Measurements from ENCODE around the gene ZNF699.

DNA sequence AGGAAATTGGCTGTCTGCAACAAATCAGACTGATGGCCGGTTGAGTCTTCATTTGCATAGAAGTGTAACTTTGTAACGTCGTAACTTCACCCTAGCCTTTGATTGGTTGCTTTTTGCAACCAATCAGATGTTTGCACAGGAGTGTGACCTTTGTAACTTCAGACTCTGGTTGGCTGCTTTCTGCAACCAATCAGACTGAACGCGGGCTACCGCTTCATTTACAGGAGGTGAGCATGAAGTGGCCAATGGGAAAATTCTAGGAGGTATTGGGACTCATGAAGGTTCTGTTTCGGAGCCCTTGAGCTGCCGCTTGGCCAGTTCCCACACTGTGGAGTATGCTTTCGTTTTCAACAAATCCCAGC is 13.9 kb upstream of the ZNF699 start:
- TF ChIP-seq POGK (CRISPR knock-in tag; conservative IDR thresholded peaks at IDR 0.05) (no peak), KAT8 (CRISPR knock-in tag; IDR thresholded peaks at IDR 0.05) (no peak), SNRNP70 (IDR thresholded peaks at IDR 0.05; ENCODE audit: low read depth, low read length) (no peak)
